Measurements from ENCODE around the gene ANKFN1. TPM values are rescaled to one million over a fixed set of nuclear protein-coding genes. Genes with fewer than 3 reads are reported as not detected.

Gene ANKFN1
- total RNA-seq, 2 experiments from 2014 or later: not detected

DNA sequence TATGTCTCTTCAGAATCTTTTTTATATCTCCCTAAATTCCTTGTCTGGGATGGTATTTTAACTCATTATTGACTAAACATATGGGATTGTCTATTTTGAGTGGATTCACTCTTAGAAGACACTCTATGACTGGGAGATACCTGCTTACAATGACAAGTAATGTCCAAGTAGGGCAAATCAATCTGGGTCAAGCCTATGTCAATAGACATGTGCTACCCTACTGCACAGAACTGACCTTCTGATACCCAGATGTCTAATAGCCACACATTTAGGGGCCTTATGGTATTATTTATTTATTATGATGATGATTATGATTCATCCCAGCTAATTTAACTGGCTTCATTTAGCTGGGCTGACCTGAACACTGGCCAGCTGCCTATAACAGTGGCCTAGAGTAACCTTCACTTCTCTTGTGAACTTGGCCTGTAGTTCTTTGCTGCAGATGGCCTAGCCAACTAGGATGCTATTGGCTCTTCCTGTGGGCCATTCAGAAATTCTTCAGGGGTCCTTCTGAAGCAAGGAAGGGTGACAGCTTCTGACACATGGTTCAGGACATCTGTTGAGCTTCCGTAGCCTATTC, 138.0 kb downstream of the ANKFN1 start:
- peaks cover 2% of the 10 kb centered on the region for H3K9me3 Mint-ChIP-seq (ENCODE audit: low read depth)
- H3K4me3 Mint-ChIP-seq: no peak overlapping the region
- CTCF ChIA-PET: no interaction called here
- DNase-seq (no peak), ATAC-seq (no peak)
- peaks cover 12% of the 10 kb centered on the region for H3K4me1 Mint-ChIP-seq
- no peak overlapping the region for H3K27ac Mint-ChIP-seq
- H3K27me3 Mint-ChIP-seq: no peaks in the 10 kb centered on the region
- no peaks in the 10 kb centered on the region for H3K36me3 Mint-ChIP-seq

DNA sequence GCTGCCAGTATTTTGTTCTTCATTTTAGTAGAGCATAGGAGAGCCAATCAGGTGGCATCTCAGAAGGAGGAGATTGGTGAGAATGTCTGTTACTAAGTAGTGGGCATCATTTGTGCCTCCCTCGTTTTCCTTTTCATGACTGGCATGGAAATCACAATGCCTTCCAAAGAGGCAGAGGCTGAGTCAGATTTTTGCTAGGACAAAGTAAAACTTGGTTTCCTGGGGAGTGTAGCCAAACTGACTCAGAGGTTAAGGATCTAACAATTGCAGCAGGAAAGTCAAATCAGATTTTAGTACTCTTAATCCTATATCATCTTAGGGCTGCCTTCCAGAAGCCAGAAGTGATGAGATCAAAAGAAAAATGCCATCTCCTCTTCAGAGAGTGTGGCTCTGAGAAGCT, 138.7 kb downstream of the ANKFN1 start:
- no peaks in the 10 kb centered on the region for H3K27me3 Mint-ChIP-seq
- CTCF ChIA-PET: no interaction called here
- no peak overlapping the region for H3K4me3 Mint-ChIP-seq
- H3K4me1 Mint-ChIP-seq: peaks cover 16% of the 10 kb centered on the region
- H3K36me3 Mint-ChIP-seq: no peaks in the 10 kb centered on the region
- H3K9me3 Mint-ChIP-seq (ENCODE audit: low read depth): peaks cover 2% of the 10 kb centered on the region
- no peak overlapping the region for H3K27ac Mint-ChIP-seq
- DNase-seq (no peak), ATAC-seq (no peak)

DNA sequence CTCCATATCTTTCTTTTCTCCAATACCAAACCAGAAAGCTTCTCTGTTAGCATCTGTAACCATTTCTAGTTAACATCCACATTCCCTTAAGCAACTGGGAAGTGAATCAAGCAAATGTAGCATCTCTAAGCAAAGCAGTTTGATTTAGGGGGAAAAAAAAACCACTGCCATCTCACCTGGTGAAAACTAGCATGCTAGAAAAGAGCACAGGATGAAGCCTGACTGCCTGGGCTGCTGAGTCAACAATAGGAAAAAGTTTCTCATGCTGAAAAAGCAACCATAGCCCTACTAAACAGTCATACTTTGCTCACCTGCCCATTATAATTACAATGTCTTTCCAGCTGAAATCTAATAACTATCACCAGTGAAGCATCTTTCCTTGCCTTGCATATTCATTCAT, 139.3 kb downstream of the ANKFN1 start:
- CTCF ChIA-PET: no interaction called here
- ATAC-seq (peak; percentile 30), DNase-seq (no peak)
- Mint-ChIP-seq H3K4me3 (no peak overlapping the region), H3K9me3 (ENCODE audit: low read depth) (peaks cover 2% of the 10 kb centered on the region), H3K27me3 (no peaks in the 10 kb centered on the region), H3K4me1 (peaks cover 22% of the 10 kb centered on the region), H3K36me3 (no peaks in the 10 kb centered on the region), H3K27ac (no peak overlapping the region)

DNA sequence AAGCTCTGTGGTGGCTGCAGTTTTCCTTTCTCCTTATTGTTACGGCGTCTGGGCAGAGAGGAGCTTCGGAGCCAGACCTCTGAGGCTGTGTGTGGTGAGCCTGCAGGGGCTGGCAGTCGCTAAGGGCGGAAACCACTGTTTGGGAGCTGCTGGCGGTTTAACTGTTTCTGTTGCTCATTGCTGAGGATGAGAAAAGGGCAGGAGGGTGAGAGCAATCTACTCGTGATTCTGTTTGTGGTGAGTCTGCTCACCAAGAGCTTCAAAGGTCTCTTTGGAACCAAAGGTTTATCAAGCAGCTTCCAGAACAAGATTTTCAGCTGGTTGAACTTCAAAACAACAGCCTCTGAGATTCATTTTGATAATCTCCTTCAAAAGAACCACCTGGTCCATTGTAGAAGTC, 143.9 kb downstream of the ANKFN1 start:
- Mint-ChIP-seq H3K27ac (peak overlapping the region; percentile 60), H3K4me1 (peaks cover 17% of the 10 kb centered on the region), H3K36me3 (no peaks in the 10 kb centered on the region), H3K27me3 (peaks cover 20% of the 10 kb centered on the region), H3K9me3 (ENCODE audit: low read depth) (no peaks in the 10 kb centered on the region), H3K4me3 (peak overlapping the region; percentile 6)
- ATAC-seq: peak; percentile 82
- peak; percentile 69 for DNase-seq
- CTCF ChIA-PET: interaction anchor here (1.6 kb wide), 1 partner anchor 15 kb away, joined by 3 read pairs; no protein-coding TSS in a partner anchor

DNA sequence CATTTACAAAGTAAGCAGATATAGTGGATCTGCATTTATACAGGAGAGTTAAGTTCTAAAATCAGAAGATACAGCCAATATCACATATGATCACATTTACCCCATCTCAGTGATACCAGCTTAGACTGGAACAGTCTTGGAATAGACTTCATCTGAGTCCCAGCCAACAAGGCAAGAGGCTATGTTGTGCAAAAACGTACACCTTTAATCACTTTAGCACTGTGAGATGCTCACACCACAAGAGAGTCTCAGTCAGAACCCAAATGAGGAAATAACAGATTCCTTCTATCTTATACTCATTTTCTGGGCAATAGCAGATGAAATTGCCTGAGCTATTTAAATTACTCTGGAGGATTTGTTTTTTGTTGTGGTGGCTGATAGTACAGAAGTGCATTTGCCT, 145.6 kb downstream of the ANKFN1 start:
- no peaks in the 10 kb centered on the region for H3K36me3 Mint-ChIP-seq
- ATAC-seq (no peak), DNase-seq (no peak)
- H3K27me3 Mint-ChIP-seq: peaks cover 22% of the 10 kb centered on the region
- peaks cover 11% of the 10 kb centered on the region for H3K4me1 Mint-ChIP-seq
- no peak overlapping the region for H3K4me3 Mint-ChIP-seq
- no peaks in the 10 kb centered on the region for H3K9me3 Mint-ChIP-seq (ENCODE audit: low read depth)
- H3K27ac Mint-ChIP-seq: no peak overlapping the region
- CTCF ChIA-PET: no interaction called here

DNA sequence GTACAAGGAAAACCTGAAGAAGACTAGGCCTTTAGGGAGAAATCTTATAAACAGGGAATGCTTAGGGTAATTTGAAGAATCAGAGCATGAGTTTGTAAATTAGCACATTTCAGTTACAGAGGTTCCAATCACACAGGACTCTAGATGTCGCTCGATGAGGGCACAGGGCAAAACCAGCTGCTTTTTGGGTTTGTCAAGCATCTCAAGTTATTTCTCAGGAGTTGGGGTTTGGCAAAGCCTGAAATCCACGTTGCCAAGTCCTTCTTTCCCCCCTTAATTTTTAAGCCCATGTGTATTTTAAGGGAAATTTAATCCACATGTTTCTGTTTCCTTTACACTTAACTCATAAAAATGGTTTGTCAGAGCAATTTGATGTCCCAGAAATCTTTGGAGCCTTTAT, 146.9 kb downstream of the ANKFN1 start:
- Mint-ChIP-seq H3K9me3 (ENCODE audit: low read depth) (no peaks in the 10 kb centered on the region), H3K4me3 (no peak overlapping the region), H3K27me3 (peaks cover 22% of the 10 kb centered on the region), H3K36me3 (no peaks in the 10 kb centered on the region), H3K4me1 (peaks cover 11% of the 10 kb centered on the region), H3K27ac (no peak overlapping the region)
- no peak for DNase-seq
- ATAC-seq: no peak
- CTCF ChIA-PET: no interaction called here

DNA sequence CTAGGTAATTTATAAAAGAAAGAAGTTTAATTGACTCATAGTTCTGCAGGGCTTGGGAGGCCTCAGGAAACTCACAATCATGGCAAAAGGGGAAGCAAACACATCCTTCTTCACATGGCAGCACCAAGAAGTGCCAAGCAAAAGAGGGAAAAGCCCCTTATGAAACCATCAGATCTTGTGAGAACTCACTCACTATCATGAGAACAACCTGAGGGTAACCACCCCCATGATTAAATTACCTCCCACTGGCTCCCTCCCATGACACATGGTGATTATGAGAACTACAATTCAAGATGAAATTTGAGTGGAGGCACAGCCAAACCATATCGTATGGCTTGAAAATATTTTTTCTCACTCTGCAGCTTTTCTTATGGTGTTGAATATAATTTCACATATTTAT, 151.7 kb downstream of the ANKFN1 start:
- Mint-ChIP-seq H3K36me3 (no peaks in the 10 kb centered on the region), H3K27ac (no peak overlapping the region), H3K4me1 (no peaks in the 10 kb centered on the region), H3K27me3 (peaks cover 19% of the 10 kb centered on the region), H3K9me3 (ENCODE audit: low read depth) (no peaks in the 10 kb centered on the region), H3K4me3 (no peak overlapping the region)
- no peak for ATAC-seq
- CTCF ChIA-PET: no interaction called here
- no peak for DNase-seq

DNA sequence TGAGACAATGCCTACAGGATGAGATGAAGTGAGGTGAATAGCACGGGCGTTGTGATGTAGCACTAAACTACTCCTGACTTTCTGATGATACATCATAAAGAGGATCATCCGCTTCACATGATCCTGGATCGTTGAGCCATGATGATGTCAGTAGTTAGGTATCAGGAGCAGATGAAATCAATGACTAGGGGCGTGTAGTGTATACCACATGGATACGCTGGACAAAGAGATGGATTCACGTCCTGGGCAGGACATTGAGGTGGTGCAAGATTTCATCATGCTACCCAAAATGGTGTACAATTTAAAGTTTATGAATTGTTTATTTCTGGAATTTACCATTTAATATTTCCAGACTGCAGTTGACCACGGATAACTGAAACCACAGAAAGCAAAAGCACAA, 156.6 kb downstream of the ANKFN1 start:
- ATAC-seq: no peak
- H3K27ac Mint-ChIP-seq: no peak overlapping the region
- CTCF ChIA-PET: no interaction called here
- no peaks in the 10 kb centered on the region for H3K4me1 Mint-ChIP-seq
- no peak overlapping the region for H3K4me3 Mint-ChIP-seq
- peaks cover 6% of the 10 kb centered on the region for H3K27me3 Mint-ChIP-seq
- no peaks in the 10 kb centered on the region for H3K36me3 Mint-ChIP-seq
- DNase-seq: no peak
- no peaks in the 10 kb centered on the region for H3K9me3 Mint-ChIP-seq (ENCODE audit: low read depth)

DNA sequence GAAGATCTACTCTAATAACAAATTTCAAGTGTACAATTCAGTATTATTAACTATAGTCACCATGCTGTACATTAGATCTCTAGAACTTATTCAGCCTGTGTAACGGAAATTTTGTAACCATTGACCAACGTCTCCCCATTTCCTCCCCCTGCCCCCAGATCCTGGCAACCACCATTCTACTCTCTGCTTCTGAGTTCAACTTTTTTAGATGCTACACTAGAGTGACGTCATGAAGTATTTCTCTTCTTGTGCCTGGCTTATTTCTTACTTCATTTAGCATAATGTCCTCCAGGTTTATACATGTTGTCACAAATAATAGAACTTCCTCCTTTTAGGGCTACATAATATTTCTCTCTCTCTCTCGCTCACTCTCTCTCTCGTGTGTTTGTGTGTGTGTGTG, 157.5 kb downstream of the ANKFN1 start:
- no peaks in the 10 kb centered on the region for H3K36me3 Mint-ChIP-seq
- no peak for ATAC-seq

DNA sequence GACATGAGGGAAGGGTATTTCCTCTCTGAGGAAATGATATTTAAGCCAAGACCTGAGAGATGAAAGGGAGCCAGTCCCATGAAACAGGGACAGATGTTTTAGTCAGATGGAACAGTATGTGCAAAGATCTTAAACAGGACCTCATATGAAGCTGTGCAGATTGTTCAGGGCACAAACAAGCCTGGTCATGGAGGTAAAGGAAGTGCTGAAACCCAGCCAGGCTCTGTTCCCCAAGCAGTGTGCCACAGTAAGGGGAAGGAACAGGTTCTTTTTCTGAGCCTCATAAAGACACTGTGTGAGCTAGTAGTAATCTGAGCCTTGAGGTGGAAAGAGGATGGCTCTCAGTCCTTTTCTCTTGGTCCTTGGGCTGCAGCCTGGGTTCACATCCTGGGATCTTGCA, 159.9 kb downstream of the ANKFN1 start:
- Mint-ChIP-seq H3K36me3 (no peaks in the 10 kb centered on the region), H3K27me3 (peaks cover 10% of the 10 kb centered on the region), H3K4me1 (peaks cover 1% of the 10 kb centered on the region), H3K4me3 (no peak overlapping the region), H3K9me3 (ENCODE audit: low read depth) (no peaks in the 10 kb centered on the region), H3K27ac (no peak overlapping the region)
- DNase-seq: no peak
- CTCF ChIA-PET: no interaction called here
- ATAC-seq: no peak

More for the DNA sequence above, 157.5 kb downstream of the ANKFN1 start:
- Mint-ChIP-seq H3K27me3 (peaks cover 12% of the 10 kb centered on the region), H3K9me3 (ENCODE audit: low read depth) (no peaks in the 10 kb centered on the region), H3K27ac (no peak overlapping the region), H3K4me3 (no peak overlapping the region), H3K4me1 (no peaks in the 10 kb centered on the region)
- no peak for DNase-seq
- CTCF ChIA-PET: no interaction called here

DNA sequence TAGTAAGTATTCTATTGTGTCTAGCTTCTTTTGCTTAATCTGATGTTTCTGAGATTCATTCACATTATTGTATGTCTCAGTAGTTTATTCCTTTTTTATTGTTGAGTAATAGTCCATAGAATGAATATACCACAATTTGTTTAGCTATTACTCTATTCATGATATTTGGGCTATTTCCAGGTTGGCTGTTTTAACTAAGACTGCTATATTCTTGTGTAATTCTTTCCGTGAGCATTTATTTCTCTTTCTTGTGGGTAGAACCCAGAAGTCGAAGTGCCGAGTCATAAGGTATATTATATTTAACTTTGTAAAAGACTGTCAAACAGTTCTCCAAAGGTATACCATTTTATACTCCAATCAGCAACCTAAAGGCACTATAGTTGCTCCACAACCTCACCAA, 160.8 kb downstream of the ANKFN1 start:
- ATAC-seq (no peak), DNase-seq (no peak)
- H3K4me1 Mint-ChIP-seq: peaks cover 1% of the 10 kb centered on the region
- CTCF ChIA-PET: no interaction called here
- peaks cover 10% of the 10 kb centered on the region for H3K27me3 Mint-ChIP-seq
- H3K9me3 Mint-ChIP-seq (ENCODE audit: low read depth): no peaks in the 10 kb centered on the region
- H3K27ac Mint-ChIP-seq: no peak overlapping the region
- no peaks in the 10 kb centered on the region for H3K36me3 Mint-ChIP-seq
- no peak overlapping the region for H3K4me3 Mint-ChIP-seq

DNA sequence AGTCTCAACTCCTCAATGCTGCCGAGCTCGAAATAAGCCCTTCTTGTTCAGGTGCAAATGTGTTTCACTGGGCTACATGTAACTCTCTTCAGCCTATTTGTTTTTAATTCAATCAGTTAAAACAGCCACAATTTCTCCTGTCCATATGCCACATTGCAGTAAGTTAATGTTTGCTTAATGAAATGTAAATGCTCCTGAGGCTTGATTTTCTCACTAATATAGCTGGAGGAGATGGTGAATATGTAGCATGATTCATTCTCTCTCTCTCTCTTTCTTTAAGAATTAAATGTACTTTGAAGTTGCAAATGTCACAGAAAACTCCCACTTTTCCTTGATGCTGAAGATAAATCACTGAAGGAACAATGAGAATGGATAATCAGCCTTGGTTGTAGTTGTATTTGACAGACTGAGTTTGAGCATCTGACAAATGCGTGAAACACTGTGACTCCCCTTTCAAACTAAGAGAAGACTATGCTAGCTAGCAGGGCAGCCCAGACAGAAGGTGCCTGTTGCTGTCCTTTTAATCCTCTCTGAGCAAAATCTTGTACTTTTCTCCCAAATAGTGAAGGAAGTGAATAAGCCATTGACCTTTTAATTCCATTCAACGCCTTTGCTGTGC, 161.8 kb downstream of the ANKFN1 start:
- Mint-ChIP-seq H3K9me3 (ENCODE audit: low read depth) (no peaks in the 10 kb centered on the region), H3K36me3 (no peaks in the 10 kb centered on the region), H3K4me1 (peaks cover 1% of the 10 kb centered on the region), H3K4me3 (no peak overlapping the region), H3K27ac (no peak overlapping the region), H3K27me3 (peaks cover 10% of the 10 kb centered on the region)
- DNase-seq (no peak), ATAC-seq (no peak)
- CTCF ChIA-PET: no interaction called here

DNA sequence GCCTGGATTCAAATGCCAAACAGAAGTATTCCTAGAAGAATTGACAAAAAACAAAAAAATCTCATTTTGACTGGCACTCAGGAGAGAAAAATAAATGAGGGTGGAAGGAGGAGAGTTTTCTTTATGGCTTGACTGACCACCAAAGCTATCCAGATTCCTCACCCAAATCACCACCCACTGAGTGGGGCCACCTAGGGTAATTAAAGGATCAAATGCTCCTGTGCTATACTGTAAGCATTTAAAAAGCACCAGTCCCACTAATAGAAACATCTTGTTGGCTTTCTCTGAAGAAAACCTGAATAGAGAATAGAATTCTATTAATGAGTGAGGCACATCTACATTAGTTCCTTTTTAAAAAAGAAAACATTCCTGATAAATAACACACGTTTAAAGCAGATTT, 163.3 kb downstream of the ANKFN1 start:
- H3K4me3 Mint-ChIP-seq: no peak overlapping the region
- no peaks in the 10 kb centered on the region for H3K36me3 Mint-ChIP-seq
- peaks cover 10% of the 10 kb centered on the region for H3K27me3 Mint-ChIP-seq
- CTCF ChIA-PET: no interaction called here
- no peak for DNase-seq
- no peaks in the 10 kb centered on the region for H3K9me3 Mint-ChIP-seq (ENCODE audit: low read depth)
- no peak for ATAC-seq
- H3K27ac Mint-ChIP-seq: no peak overlapping the region
- peaks cover 1% of the 10 kb centered on the region for H3K4me1 Mint-ChIP-seq

DNA sequence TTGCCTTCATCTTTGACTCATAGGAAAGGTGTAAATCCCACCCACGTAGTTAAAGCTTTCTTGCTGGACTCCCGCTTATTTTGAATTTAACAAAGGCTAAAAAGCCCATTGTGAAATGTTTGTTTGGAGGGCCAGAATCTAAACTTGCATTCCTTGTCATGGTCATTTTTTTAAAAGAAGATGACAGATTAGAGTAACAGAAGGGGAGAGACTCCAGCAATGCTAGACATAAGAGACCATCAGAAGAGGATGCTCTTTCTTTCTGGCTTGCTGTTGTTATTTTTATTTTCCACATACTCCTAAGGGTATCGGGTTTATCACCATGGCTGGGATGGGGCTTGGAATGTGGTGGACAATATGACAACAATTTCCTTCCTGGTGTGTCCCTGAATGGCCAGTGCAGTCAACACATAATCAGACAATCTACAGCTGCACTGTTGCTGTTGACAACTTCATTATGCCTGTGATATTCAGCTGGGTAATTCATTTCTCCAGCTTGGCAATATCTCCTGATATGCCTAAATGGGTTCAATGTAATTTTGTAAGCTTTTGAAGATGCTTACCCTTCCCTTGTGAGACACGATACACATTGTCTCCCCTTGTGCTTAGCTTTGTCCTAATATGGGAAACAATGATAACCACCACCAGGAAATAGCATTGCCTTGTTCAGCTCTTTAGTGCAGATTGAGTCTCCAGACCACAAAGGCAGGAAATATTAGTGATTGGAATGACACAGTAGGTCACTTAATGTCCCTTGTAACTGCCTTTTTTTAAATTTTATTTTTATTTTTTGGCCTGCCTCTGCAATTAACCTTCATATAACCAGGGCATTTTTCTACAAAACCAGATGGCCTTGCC, 164.3 kb downstream of the ANKFN1 start:
- no peak overlapping the region for H3K27ac Mint-ChIP-seq
- ATAC-seq (no peak), DNase-seq (no peak)
- no peaks in the 10 kb centered on the region for H3K9me3 Mint-ChIP-seq (ENCODE audit: low read depth)
- peaks cover 10% of the 10 kb centered on the region for H3K27me3 Mint-ChIP-seq
- H3K36me3 Mint-ChIP-seq: no peaks in the 10 kb centered on the region
- CTCF ChIA-PET: interaction anchor here (0.5 to 1.2 kb wide), 2 partner anchors 190 to 443 kb away, joined by 3 to 4 read pairs; no protein-coding TSS in a partner anchor
- peaks cover 1% of the 10 kb centered on the region for H3K4me1 Mint-ChIP-seq
- H3K4me3 Mint-ChIP-seq: no peak overlapping the region
